Body of pancreas (tissue), 4 donors: Measurements from ENCODE around the gene CUEDC1. TPM values are rescaled to one million over a fixed set of nuclear protein-coding genes. Genes with fewer than 3 reads are reported as not detected.
A peak's percentile ranks its signal among the peaks of the same experiment; 100 is the strongest.

ENCODE experiments used
- ATAC-seq: fragments of 150-250 bp; one replicate; pipeline ENCODE4 v1.9.1; 2016
- DNase-seq, 4 donors: peaks; one replicate each; pipeline ENCODE4 v3.0.0-alpha.2; 2019
- H3K27ac ChIP-seq, 4 donors: fragments of 200-600 bp; sonication (generic); 1 replicate in 3 of 4; 2 replicates in 1 of 4; pipeline versions ENCODE4 v1.5.1 to v1.6.1; 2016 to 2019; ENCODE audit warnings: mild to moderate bottlenecking in 1 of 4, mixed read lengths in 1 of 4, moderate library complexity in 1 of 4
- H3K27me3 ChIP-seq, 2 donors: fragments of 200-600 bp; sonication (generic); one replicate each; pipeline ENCODE4 v1.6.0; 2016; ENCODE audit warnings: mild to moderate bottlenecking in 1 of 2
- H3K36me3 ChIP-seq, 2 donors: fragments of 200-600 bp; sonication (generic); replicated peaks in 1 of 2; 2 replicates each; pipeline ENCODE4 v1.5.1; 2016; ENCODE audit warnings: low read depth in 2 of 2; ENCODE audit not compliant: insufficient read depth in 1 of 2
- H3K4me1 ChIP-seq: fragments of 200-600 bp; sonication (generic); one replicate; pipeline ENCODE4 v1.6.0; 2016
- H3K4me3 ChIP-seq, 2 donors: fragments of 200-600 bp; sonication (generic); 1 replicate in 1 of 2; 2 replicates in 1 of 2; pipeline ENCODE4 v1.5.1; 2016 to 2019
- H3K9me3 ChIP-seq, 3 donors: fragments of 200-600 bp; sonication (generic); 1 replicate in 2 of 3; 2 replicates in 1 of 3; pipeline ENCODE4 v1.5.1; 2016
- POLR2A ChIP-seq, 3 donors: fragments of 450-650 bp; IDR thresholded peaks; one replicate each; pipeline ENCODE4 v1.6.1; 2016; ENCODE audit warnings: antibody characterized with exemption in 3 of 3, mild to moderate bottlenecking in 2 of 3
- WGBS, 2 donors: methylation state at CpG; one replicate each; pipeline ENCODE4 v1.1.5; 2017; 5-methylcytosine and 5-hydroxymethylcytosine counted together
- intact Hi-C: fragments of 100-400 bp; cut with DNase I; formaldehyde crosslinking; loops from one replicate; pipeline ENCODE4 v1.15.1; 2023
- total RNA-seq, 2 donors: library from RNA; depleted of rRNA; stranded (reverse); fragments of >200 nt; gene quantifications; one replicate each; pipeline ENCODE4 v1.1.0, GENCODE V29; 2016
- TF ChIP-seq, protein P1 (sequence below), 7 experiments: fragments of 450-650 bp in 4 of 7; fragments of 200-600 bp in 3 of 7; sonication (generic) in 3 of 7; IDR thresholded peaks; one replicate each; pipeline ENCODE4 v1.5.1; 2016 to 2019; ENCODE audit warnings: antibody characterized with exemption in 7 of 7

CUEDC1 gene
- total RNA-seq, 2 donors from 2014 or later: 35.8 to 48.1 TPM

DNA sequence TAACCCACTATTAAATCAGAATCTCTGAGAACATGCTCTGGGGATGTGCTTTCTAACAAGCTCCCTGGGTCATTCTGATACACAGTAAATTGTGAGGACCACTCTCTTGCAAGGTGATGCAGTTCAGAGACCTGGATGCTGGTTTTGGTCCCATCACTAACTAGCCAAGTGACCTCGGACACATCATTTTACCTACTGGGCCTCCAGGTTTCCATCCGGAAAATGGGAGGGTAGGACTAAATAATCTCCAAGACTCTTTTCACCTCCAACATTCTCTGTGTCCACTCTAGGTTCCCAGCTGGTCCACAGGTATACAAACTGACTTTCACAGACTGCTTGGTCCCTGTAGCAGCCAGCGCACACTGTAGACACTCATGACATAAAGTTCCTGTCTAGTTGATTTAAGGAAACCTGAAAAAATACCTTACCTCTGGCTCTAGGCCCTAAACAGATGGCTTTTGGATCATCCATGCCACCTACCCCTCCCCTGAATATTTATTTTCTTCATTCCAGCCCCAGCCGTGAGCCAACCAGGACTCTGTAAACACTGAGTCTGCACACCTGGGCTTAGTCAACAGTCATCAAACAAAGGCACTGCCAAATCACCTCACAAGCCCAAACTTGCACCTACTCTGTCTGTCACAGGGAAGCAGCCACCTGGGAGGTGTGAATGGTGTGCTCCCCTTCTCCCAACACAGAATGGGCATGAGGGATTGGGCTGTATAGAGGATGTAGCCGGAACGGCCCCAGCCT, 54.0 kb downstream of the CUEDC1 start:
- Histone ChIP-seq H3K27ac (peak overlapping the region; percentile 86 to 97 (median 94)), H3K4me1 (peaks cover 76% of the 10 kb centered on the region), H3K36me3 (no peaks in the 10 kb centered on the region), H3K4me3 (no peak overlapping the region), H3K9me3 (no peaks in the 10 kb centered on the region), H3K27me3 (no peaks in the 10 kb centered on the region)
- 43 to 45% methylated on average over 6 of the region's 6 CpGs for WGBS, 2 donors
- intact Hi-C loops: no loop called here
- ATAC-seq (peak; percentile 46), DNase-seq (peak; percentile 71 to 85 (median 82))
- TF ChIP-seq, protein P1, sequence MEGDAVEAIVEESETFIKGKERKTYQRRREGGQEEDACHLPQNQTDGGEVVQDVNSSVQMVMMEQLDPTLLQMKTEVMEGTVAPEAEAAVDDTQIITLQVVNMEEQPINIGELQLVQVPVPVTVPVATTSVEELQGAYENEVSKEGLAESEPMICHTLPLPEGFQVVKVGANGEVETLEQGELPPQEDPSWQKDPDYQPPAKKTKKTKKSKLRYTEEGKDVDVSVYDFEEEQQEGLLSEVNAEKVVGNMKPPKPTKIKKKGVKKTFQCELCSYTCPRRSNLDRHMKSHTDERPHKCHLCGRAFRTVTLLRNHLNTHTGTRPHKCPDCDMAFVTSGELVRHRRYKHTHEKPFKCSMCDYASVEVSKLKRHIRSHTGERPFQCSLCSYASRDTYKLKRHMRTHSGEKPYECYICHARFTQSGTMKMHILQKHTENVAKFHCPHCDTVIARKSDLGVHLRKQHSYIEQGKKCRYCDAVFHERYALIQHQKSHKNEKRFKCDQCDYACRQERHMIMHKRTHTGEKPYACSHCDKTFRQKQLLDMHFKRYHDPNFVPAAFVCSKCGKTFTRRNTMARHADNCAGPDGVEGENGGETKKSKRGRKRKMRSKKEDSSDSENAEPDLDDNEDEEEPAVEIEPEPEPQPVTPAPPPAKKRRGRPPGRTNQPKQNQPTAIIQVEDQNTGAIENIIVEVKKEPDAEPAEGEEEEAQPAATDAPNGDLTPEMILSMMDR (IDR thresholded peaks at IDR 0.05): no peak
- peak in 2 of 3 donors; percentile 36 to 41 for TF ChIP-seq POLR2A (IDR thresholded peaks at IDR 0.05)

DNA sequence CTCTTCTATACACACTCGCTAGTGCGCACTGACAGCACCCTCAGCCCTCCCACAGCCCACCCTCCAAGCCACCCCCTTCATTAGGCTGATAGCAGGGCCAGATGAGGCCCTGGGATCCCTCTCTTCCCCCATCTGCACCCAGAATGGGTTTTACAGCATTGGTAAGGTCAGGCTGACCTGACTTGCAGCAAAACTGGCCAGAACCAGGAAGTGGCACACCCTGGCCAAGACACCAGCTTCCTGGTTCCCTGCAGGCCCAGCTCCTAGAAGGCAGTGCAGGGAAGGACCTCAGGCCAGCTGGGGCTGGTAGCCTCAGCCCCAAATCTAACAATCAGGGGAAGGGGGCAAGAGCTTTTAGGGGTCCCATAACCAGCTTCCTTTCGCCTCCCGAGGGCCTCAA, 55.4 kb downstream of the CUEDC1 start:
- H3K4me1 ChIP-seq: peaks cover 82% of the 10 kb centered on the region
- H3K27me3 ChIP-seq: no peaks in the 10 kb centered on the region
- DNase-seq (peak; percentile 64 to 85 (median 80)), ATAC-seq (no peak)
- H3K9me3 ChIP-seq: no peaks in the 10 kb centered on the region
- TF ChIP-seq POLR2A (IDR thresholded peaks at IDR 0.05): peak in 1 of 3 donors; percentile 18
- TF ChIP-seq, protein P1 (IDR thresholded peaks at IDR 0.05): no peak
- H3K27ac ChIP-seq: peak overlapping the region; percentile 86 to 97 (median 94)
- H3K36me3 ChIP-seq: no peaks in the 10 kb centered on the region
- intact Hi-C loops: no loop called here
- WGBS, 2 donors: 74 to 82% methylated on average over 3 to 4 of the region's 4 CpGs
- no peak overlapping the region for H3K4me3 ChIP-seq

DNA sequence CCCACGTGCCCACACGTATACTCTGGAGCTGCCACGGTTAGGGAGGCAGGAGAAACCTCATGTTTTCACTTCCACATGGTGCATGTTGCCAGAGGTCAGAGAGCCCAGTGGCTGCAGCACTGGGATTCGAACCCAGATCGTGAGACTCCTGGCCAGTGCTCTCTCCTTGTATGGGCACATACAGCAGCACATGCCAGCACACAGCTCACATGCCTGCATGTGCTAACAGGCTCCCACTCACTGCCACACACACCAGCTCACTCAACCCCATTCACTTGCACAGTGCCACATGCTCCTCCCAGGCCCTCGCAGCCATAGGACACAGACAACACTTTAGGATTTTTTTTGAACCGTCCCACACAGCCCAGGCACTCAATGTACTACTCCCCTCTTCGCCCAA, 55.8 kb downstream of the CUEDC1 start:
- ATAC-seq: no peak
- intact Hi-C loops: no loop called here
- Histone ChIP-seq H3K9me3 (no peaks in the 10 kb centered on the region), H3K27ac (peak overlapping the region; percentile 86 to 97 (median 94)), H3K4me3 (no peak overlapping the region), H3K27me3 (no peaks in the 10 kb centered on the region), H3K4me1 (peaks cover 82% of the 10 kb centered on the region), H3K36me3 (no peaks in the 10 kb centered on the region)
- no peak for TF ChIP-seq POLR2A (IDR thresholded peaks at IDR 0.05)
- TF ChIP-seq, protein P1 (IDR thresholded peaks at IDR 0.05): no peak
- DNase-seq: peak in 1 of 4 donors; percentile 17
- 64 to 74% methylated on average over 5 to 8 of the region's 8 CpGs for WGBS, 2 donors

DNA sequence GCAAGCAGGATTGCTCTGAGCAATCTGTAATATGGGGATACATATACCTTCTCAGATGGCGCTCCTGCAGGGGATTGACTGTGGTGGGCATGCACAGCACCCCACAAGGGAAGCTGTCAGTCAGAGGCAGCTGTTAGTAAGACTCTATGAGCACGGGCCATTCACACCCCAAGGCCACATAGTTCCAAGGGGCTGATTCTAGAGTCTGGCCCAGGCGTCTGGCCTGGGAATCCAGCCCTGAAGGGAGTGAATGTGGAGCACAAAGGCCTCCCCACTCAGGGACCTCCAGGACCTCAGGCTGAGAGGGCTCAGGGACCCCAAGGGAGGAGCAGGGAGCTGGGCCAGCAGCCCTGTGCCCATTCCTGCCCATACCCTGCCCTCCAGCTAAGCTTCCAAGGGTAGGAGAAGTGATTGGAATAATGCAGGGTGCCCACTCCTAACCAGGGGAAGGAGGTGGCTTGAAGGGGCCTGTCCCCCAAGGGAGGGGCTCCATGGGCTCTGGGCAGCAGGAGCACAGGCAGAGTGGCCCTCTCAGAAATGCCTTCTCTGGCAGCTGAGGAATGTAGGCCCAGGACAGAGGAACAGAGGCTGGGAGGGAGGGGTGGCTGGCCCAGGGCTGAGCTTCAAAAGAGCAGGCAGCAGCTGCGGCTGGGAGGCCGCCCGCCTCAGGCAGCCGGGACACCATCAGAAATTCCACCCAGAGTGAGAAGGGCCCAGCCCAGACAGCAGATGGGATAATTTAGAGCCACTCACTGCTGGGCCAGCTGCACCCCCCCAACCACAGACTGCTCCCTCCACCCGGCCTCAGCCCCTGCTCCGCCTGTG, 56.5 kb downstream of the CUEDC1 start:
- ATAC-seq: no peak
- H3K36me3 ChIP-seq: no peaks in the 10 kb centered on the region
- no peak overlapping the region for H3K4me3 ChIP-seq
- DNase-seq: peak; percentile 45 to 83 (median 70)
- peak overlapping the region; percentile 86 to 97 (median 94) for H3K27ac ChIP-seq
- WGBS, 2 donors: 41 to 57% methylated on average over 2 to 8 of the region's 9 CpGs
- intact Hi-C loops: no loop called here
- peaks cover 82% of the 10 kb centered on the region for H3K4me1 ChIP-seq
- H3K9me3 ChIP-seq: no peaks in the 10 kb centered on the region
- no peaks in the 10 kb centered on the region for H3K27me3 ChIP-seq
- peak in 1 of 3 donors; percentile 21 for TF ChIP-seq POLR2A (IDR thresholded peaks at IDR 0.05)
- TF ChIP-seq, protein P1 (IDR thresholded peaks at IDR 0.05): no peak
